Measurements from ENCODE around the gene HRH1. TPM values are rescaled to one million over a fixed set of nuclear protein-coding genes. Genes with fewer than 3 reads are reported as not detected.
A peak's percentile ranks its signal among the peaks of the same experiment; 100 is the strongest.

Gene HRH1
- total and polyA plus RNA-seq, 4 donors: 3.9 to 45.1 (median 13.4) TPM

GRCh38 chr3:11285471-11285870 lies 131.2 kb downstream of the HRH1 start:
- H3K36me3 ChIP-seq (ENCODE audit: control insufficient read depth in 1 of 2, insufficient read depth in 2 of 2, low read length in 1 of 2): peaks cover 0 to 3% of the 10 kb centered on the region in 2 donors
- no peaks in the 10 kb centered on the region for H3K9me3 ChIP-seq (ENCODE audit: control insufficient read depth, low read length)
- no peaks in the 10 kb centered on the region for H3K27me3 ChIP-seq (ENCODE audit: control insufficient read depth in 1 of 2, insufficient read depth in 2 of 2, low read length in 1 of 2)
- intact Hi-C loops (cut with DNase I): no loop called here
- peaks cover 5 to 12% of the 10 kb centered on the region in 2 donors for H3K4me1 ChIP-seq (ENCODE audit: control insufficient read depth in 1 of 2, insufficient read depth in 2 of 2, low read length in 2 of 2)
- DNase-seq (no peak), ATAC-seq (ENCODE audit: low FRiP score) (no peak)
- H3K27ac ChIP-seq (ENCODE audit: low read depth in 1 of 2, low read length in 2 of 2): no peak overlapping the region
- WGBS, 2 donors: 58 to 65% methylated on average over 2 of the region's 2 CpGs
- H3K4me3 ChIP-seq (ENCODE audit: low read length in 2 of 2): no peak overlapping the region

DNA sequence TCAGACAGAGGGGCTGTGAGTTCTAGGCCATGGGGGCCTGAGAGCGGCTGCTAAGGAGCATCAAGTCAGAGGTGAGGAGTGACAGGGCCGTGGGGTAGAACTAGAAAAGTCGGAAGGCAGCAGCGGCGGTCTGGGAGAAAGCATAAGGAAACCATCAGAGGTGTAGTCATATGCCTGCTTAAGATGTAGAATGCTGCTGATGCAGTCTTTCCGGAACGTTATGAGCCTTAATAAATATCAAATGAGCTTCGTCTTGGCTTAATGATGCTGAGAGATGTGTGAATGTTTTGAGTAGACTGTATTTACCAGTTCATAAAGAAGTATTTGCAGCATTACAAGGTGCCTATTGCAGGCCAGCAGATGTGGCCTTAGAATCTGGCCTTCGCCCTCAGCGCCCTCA lies 133.1 kb downstream of the HRH1 start:
- Histone ChIP-seq H3K27ac (ENCODE audit: low read depth in 1 of 2, low read length in 2 of 2) (peak overlapping the region; percentile 63 to 79), H3K27me3 (ENCODE audit: control insufficient read depth in 1 of 2, insufficient read depth in 2 of 2, low read length in 1 of 2) (no peaks in the 10 kb centered on the region), H3K4me3 (ENCODE audit: low read length in 2 of 2) (no peak overlapping the region), H3K4me1 (ENCODE audit: control insufficient read depth in 1 of 2, insufficient read depth in 2 of 2, low read length in 2 of 2) (peaks cover 5 to 12% of the 10 kb centered on the region in 2 donors), H3K36me3 (ENCODE audit: control insufficient read depth in 1 of 2, insufficient read depth in 2 of 2, low read length in 1 of 2) (no peaks in the 10 kb centered on the region), H3K9me3 (ENCODE audit: control insufficient read depth, low read length) (no peaks in the 10 kb centered on the region)
- intact Hi-C loops (cut with DNase I): no loop called here
- 73 to 80% methylated on average over 10 of the region's 10 CpGs for WGBS, 2 donors
- DNase-seq (no peak), ATAC-seq (ENCODE audit: low FRiP score) (no peak)

DNA sequence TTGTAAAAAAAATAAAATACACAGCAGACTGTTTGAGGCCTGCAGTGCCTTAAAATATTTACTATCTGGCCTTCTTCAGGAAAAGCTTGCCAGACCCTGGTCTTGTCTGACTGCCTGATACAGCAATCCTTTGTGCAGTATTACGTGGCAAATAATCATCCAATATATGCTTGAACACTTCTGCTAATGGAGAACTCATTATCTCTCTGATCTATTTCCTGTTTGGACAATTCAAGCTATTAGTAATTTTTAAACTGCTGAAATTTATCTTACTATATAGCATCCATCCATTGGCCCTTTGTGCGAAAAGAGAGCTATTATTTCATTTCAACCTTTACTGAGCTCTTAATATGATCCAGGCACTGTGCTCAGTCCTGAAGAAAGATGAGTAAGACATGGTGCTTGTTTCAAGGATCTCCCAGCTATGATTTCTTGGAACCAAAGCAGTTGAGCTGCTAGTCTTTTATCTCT lies 133.8 kb downstream of the HRH1 start:
- DNase-seq (no peak), ATAC-seq (ENCODE audit: low FRiP score) (no peak)
- H3K27ac ChIP-seq (ENCODE audit: low read depth in 1 of 2, low read length in 2 of 2): peak overlapping the region in 1 of 2 donors; percentile 88
- 57 to 58% methylated on average over 2 of the region's 2 CpGs for WGBS, 2 donors
- no peaks in the 10 kb centered on the region for H3K27me3 ChIP-seq (ENCODE audit: control insufficient read depth in 1 of 2, insufficient read depth in 2 of 2, low read length in 1 of 2)
- peaks cover 5 to 12% of the 10 kb centered on the region in 2 donors for H3K4me1 ChIP-seq (ENCODE audit: control insufficient read depth in 1 of 2, insufficient read depth in 2 of 2, low read length in 2 of 2)
- H3K36me3 ChIP-seq (ENCODE audit: control insufficient read depth in 1 of 2, insufficient read depth in 2 of 2, low read length in 1 of 2): no peaks in the 10 kb centered on the region
- no peaks in the 10 kb centered on the region for H3K9me3 ChIP-seq (ENCODE audit: control insufficient read depth, low read length)
- intact Hi-C loops (cut with DNase I): loop anchor here in 1 of 2 donors (2.0 kb wide), 1 partner anchor 15 kb away; the partner anchor contains the start of gene ATG7
- H3K4me3 ChIP-seq (ENCODE audit: low read length in 2 of 2): no peak overlapping the region

DNA sequence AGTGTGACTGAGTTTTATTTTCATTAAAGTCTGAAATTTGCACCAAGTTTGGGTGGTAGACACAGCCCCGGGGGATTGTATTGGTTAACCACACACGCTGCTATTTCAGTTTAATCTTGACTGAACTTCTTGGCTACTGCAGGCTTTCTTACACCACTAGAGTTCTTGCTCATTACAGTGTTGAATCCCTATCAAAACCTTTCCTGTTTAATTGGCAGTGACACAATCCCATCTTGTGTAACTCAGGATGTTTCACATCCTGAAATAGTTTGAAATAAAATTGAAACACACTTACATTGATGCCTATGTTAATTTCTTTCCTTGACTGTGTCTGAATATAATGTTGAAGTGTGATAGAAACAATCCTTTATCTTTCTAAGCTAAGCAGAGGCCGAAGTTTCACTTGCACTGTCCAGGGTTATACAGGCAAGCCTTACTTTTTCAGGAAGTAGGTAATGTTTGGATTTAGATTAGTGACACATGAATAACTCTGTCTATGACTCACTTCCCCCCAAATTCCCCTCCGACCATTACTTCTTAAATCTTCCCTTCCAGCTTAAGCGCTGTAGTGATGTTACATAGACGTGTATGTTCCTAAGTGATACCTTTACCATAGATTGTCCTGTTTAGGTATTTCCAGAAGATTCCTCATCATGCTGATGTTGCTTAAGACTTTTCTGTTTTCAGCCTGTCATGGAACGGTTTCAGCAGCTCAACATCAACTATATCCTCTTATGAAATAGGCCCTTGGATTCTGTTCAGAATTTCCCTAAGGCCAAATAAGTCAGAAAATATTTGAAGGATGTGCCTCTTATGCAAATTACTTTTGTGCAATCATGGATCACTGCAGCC lies 134.7 kb downstream of the HRH1 start:
- Histone ChIP-seq H3K27me3 (ENCODE audit: control insufficient read depth in 1 of 2, insufficient read depth in 2 of 2, low read length in 1 of 2) (no peaks in the 10 kb centered on the region), H3K9me3 (ENCODE audit: control insufficient read depth, low read length) (no peaks in the 10 kb centered on the region), H3K4me3 (ENCODE audit: low read length in 2 of 2) (peak overlapping the region in 1 of 2 donors; percentile 9), H3K36me3 (ENCODE audit: control insufficient read depth in 1 of 2, insufficient read depth in 2 of 2, low read length in 1 of 2) (no peaks in the 10 kb centered on the region), H3K4me1 (ENCODE audit: control insufficient read depth in 1 of 2, insufficient read depth in 2 of 2, low read length in 2 of 2) (peaks cover 5 to 12% of the 10 kb centered on the region in 2 donors), H3K27ac (ENCODE audit: low read depth in 1 of 2, low read length in 2 of 2) (peak overlapping the region; percentile 78 to 88)
- intact Hi-C loops (cut with DNase I): loop anchor here in 1 of 2 donors (2.0 kb wide), 1 partner anchor 16 kb away; the partner anchor contains the start of gene ATG7
- DNase-seq: no peak
- 9 to 12% methylated on average over 7 of the region's 7 CpGs for WGBS, 2 donors
- peak; percentile 82 for ATAC-seq (ENCODE audit: low FRiP score)

DNA sequence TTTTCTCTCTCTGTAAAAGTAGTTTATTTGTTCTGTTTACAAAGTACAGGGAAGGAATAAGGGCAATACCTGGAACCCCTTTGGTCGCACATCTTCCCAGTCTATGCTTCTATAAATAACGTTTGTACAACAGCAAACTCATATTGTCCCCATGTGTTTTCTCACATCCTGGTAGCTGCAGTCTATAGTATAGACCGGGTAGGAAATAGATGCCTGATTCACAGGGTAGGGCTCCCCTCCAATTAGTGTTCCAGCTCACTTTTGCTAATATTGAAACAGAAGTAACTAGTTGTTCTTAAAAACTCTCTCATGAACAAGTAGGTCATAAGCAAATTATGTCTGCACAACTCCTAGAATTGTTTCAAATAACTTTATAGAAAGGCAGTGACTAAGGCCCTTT lies 135.6 kb downstream of the HRH1 start:
- H3K27me3 ChIP-seq (ENCODE audit: control insufficient read depth in 1 of 2, insufficient read depth in 2 of 2, low read length in 1 of 2): no peaks in the 10 kb centered on the region
- H3K36me3 ChIP-seq (ENCODE audit: control insufficient read depth in 1 of 2, insufficient read depth in 2 of 2, low read length in 1 of 2): no peaks in the 10 kb centered on the region
- H3K4me1 ChIP-seq (ENCODE audit: control insufficient read depth in 1 of 2, insufficient read depth in 2 of 2, low read length in 2 of 2): peaks cover 5 to 12% of the 10 kb centered on the region in 2 donors
- 83 to 89% methylated on average over 3 of the region's 3 CpGs for WGBS, 2 donors
- intact Hi-C loops (cut with DNase I): loop anchor here in 1 of 2 donors (2.0 kb wide), 1 partner anchor 17 kb away; the partner anchor contains the start of gene ATG7
- no peak for ATAC-seq (ENCODE audit: low FRiP score)
- H3K4me3 ChIP-seq (ENCODE audit: low read length in 2 of 2): no peak overlapping the region
- no peak overlapping the region for H3K27ac ChIP-seq (ENCODE audit: low read depth in 1 of 2, low read length in 2 of 2)
- no peak for DNase-seq
- no peaks in the 10 kb centered on the region for H3K9me3 ChIP-seq (ENCODE audit: control insufficient read depth, low read length)

DNA sequence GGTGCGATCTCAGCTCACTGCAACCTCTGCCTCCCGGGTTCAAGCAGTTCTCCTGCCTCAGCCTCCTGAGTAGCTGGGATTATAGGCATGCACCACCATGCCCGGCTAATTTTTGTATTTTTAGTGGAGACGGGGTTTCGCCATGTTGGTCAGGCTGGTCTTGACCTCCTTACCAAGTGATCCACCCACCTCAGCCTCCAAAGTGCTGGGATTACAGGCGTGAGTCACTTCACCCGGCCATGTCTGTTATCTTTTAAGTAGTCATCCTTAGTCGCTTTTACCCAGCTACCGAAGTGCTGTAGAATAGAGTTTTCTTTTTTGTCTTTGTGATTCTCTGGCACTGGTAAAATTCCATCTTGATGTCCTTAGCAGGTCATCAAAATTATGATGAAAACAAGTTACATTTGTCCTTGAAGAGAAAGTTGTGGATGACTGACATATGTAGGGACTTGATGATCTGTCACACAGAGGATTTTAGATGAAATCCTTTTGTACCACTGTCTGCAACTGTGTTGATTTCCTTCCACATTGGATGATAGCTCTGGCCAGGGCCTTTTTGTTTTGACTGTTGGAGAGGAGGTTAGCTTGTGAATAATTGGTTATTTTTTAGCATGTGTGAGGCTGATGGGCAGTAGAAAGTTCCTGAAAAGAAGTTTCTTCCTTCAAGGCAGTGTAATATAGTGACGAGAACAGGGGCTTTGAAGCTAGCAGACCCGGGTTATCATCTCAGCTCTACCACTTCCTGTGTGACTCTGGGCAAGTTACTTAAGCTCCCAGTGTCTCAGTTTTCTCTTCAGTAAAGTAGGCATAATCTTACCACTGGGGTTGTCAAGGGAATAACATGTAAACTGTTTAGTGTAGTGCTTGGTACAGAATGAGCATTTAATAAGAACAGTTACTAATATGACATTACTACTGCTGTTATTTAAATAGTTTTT lies 136.7 kb downstream of the HRH1 start:
- no peaks in the 10 kb centered on the region for H3K9me3 ChIP-seq (ENCODE audit: control insufficient read depth, low read length)
- no peaks in the 10 kb centered on the region for H3K27me3 ChIP-seq (ENCODE audit: control insufficient read depth in 1 of 2, insufficient read depth in 2 of 2, low read length in 1 of 2)
- H3K27ac ChIP-seq (ENCODE audit: low read depth in 1 of 2, low read length in 2 of 2): no peak overlapping the region
- no peak for DNase-seq
- intact Hi-C loops (cut with DNase I): no loop called here
- H3K4me3 ChIP-seq (ENCODE audit: low read length in 2 of 2): no peak overlapping the region
- H3K4me1 ChIP-seq (ENCODE audit: control insufficient read depth in 1 of 2, insufficient read depth in 2 of 2, low read length in 2 of 2): peaks cover 5 to 12% of the 10 kb centered on the region in 2 donors
- ATAC-seq (ENCODE audit: low FRiP score): no peak
- H3K36me3 ChIP-seq (ENCODE audit: control insufficient read depth in 1 of 2, insufficient read depth in 2 of 2, low read length in 1 of 2): no peaks in the 10 kb centered on the region
- 88 to 89% methylated on average over 11 of the region's 11 CpGs for WGBS, 2 donors

DNA sequence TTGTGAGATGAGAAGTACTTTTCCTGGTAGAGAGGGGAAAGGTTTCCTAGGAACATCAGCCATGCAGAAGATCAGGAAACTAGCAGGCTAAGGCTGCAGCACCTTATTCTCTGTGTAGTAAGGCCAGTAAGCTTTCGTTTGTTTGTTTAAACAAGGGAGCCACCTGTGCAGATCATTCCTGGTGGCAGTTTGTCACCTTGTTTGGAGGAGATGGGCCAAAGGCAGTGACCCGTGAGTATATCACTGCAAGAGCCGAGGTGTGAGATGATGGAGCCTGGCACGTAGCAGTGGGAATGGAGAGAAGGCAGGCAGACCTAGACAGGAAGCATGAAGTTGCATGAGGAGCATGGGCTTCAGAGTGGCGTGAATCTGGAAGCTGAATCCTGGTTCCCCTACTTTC lies 137.5 kb downstream of the HRH1 start:
- Histone ChIP-seq H3K4me3 (ENCODE audit: low read length in 2 of 2) (no peak overlapping the region), H3K36me3 (ENCODE audit: control insufficient read depth in 1 of 2, insufficient read depth in 2 of 2, low read length in 1 of 2) (no peaks in the 10 kb centered on the region), H3K27me3 (ENCODE audit: control insufficient read depth in 1 of 2, insufficient read depth in 2 of 2, low read length in 1 of 2) (no peaks in the 10 kb centered on the region), H3K9me3 (ENCODE audit: control insufficient read depth, low read length) (no peaks in the 10 kb centered on the region), H3K27ac (ENCODE audit: low read depth in 1 of 2, low read length in 2 of 2) (no peak overlapping the region), H3K4me1 (ENCODE audit: control insufficient read depth in 1 of 2, insufficient read depth in 2 of 2, low read length in 2 of 2) (peaks cover 5 to 12% of the 10 kb centered on the region in 2 donors)
- 91 to 94% methylated on average over 5 of the region's 5 CpGs for WGBS, 2 donors
- ATAC-seq (ENCODE audit: low FRiP score) (no peak), DNase-seq (no peak)
- intact Hi-C loops (cut with DNase I): no loop called here

- WGBS, 2 donors: 88% methylated on average over 4 of the region's 4 CpGs
- intact Hi-C loops (cut with DNase I): no loop called here
These were observed 142.8 kb downstream of the HRH1 start for GRCh38 chr3:11297126-11297525.

More at GRCh38 chr3:11297126-11297525, 142.8 kb downstream of the HRH1 start:
- no peaks in the 10 kb centered on the region for H3K27me3 ChIP-seq (ENCODE audit: control insufficient read depth in 1 of 2, insufficient read depth in 2 of 2, low read length in 1 of 2)
- H3K27ac ChIP-seq (ENCODE audit: low read depth in 1 of 2, low read length in 2 of 2): no peak overlapping the region
- ATAC-seq (ENCODE audit: low FRiP score): no peak
- no peak overlapping the region for H3K4me3 ChIP-seq (ENCODE audit: low read length in 2 of 2)
- no peaks in the 10 kb centered on the region for H3K4me1 ChIP-seq (ENCODE audit: control insufficient read depth in 1 of 2, insufficient read depth in 2 of 2, low read length in 2 of 2)
- H3K9me3 ChIP-seq (ENCODE audit: control insufficient read depth, low read length): no peaks in the 10 kb centered on the region
- no peak for DNase-seq
- peaks cover 2 to 3% of the 10 kb centered on the region in 2 donors for H3K36me3 ChIP-seq (ENCODE audit: control insufficient read depth in 1 of 2, insufficient read depth in 2 of 2, low read length in 1 of 2)
